GM12878 (cell line): ENCODE measurements around the gene KRT33A. TPM values are rescaled to one million over a fixed set of nuclear protein-coding genes. Genes with fewer than 3 reads are reported as not detected.

Experiments used
- ATAC-seq: fragments of 200-7000 bp; cut with Tn5 transposase; 3 replicates; pipeline ENCODE4 v1.9.1; 2020; ENCODE audit warnings: mild to moderate bottlenecking, moderate library complexity
- BruUV-seq: library from RNA; stranded (reverse); fragments of 400-500 nt; replicated peaks from 2 replicates; lab custom pipeline; 2021; lab: Mats Ljungman, UMichigan
- CTCF ChIA-PET: fragments of 300-600 bp; sonication (Branson Sonifier 250); formaldehyde crosslinking; extraction: SDS; loops from one replicate; lab custom pipeline; 2021; ENCODE audit warnings: inconsistent platforms; lab: Yijun Ruan, JAX
- POLR2A ChIA-PET: fragments of 350-600 bp; formaldehyde crosslinking; extraction: SDS; loops from one replicate; lab custom pipeline; 2021; ENCODE audit warnings: inconsistent platforms; lab: Charles Lee
- RAD21 ChIA-PET: fragments of 300-600 bp; sonication (Branson Sonifier 250); formaldehyde crosslinking; loops from one replicate; lab custom pipeline; 2023; ENCODE audit warnings: antibody characterized with exemption; ENCODE audit not compliant: unreplicated experiment; lab: Charles Lee
- SMC1A ChIA-PET: fragments of 300-600 bp; sonication (Branson Sonifier 250); formaldehyde crosslinking; loops from one replicate; lab custom pipeline; 2023; ENCODE audit not compliant: unreplicated experiment, uncharacterized antibody; lab: Charles Lee
- DNase-seq: peaks from one replicate; pipeline ENCODE4 v3.0.0-alpha.2; 2011; ENCODE audit warnings: low read depth, low spot score
- FAIRE-seq: peaks from 3 replicates; lab custom pipeline; 2011; peaks lifted over from hg19 to GRCh38; lab: Jason Lieb, UNC
- H2AFZ ChIP-seq: 2 replicates; pipeline ENCODE4 v1.6.0; 2011; ENCODE audit warnings: low read depth, low read length, control low read depth; ENCODE audit not compliant: control insufficient read depth
- H3K27ac ChIP-seq: 2 replicates; pipeline ENCODE4 v1.5.1; 2011; ENCODE audit warnings: control low read depth; ENCODE audit not compliant: control insufficient read depth, insufficient read depth
- H3K27me3 ChIP-seq, 2 experiments: replicated peaks in 1 of 2; 2 replicates each; pipeline versions ENCODE4 v1.6.0 to v1.6.1; 2011; ENCODE audit warnings: low read length in 1 of 2; ENCODE audit not compliant: control insufficient read depth in 2 of 2, insufficient read depth in 2 of 2
- H3K36me3 ChIP-seq, 2 experiments: 2 replicates each; pipeline ENCODE4 v1.5.1; 2011; ENCODE audit warnings: low read length in 1 of 2; ENCODE audit not compliant: control insufficient read depth in 2 of 2, insufficient read depth in 2 of 2
- H3K4me1 ChIP-seq: 2 replicates; pipeline ENCODE4 v1.6.1; 2011; ENCODE audit warnings: mild to moderate bottlenecking, low read length, moderate library complexity, mixed read lengths; ENCODE audit not compliant: control insufficient read depth, insufficient read depth
- H3K4me2 ChIP-seq: 2 replicates; pipeline ENCODE4 v1.6.0; 2011; ENCODE audit warnings: control low read depth; ENCODE audit not compliant: control insufficient read depth, insufficient read depth
- H3K4me3 ChIP-seq: fragments of 200-600 bp; sonication (generic); 2 replicates; pipeline ENCODE4 v1.5.1; 2016
- H3K79me2 ChIP-seq: 2 replicates; pipeline ENCODE4 v1.6.0; 2011; ENCODE audit warnings: low read length; ENCODE audit not compliant: control insufficient read depth, insufficient read depth
- H3K9ac ChIP-seq: 2 replicates; pipeline ENCODE4 v1.8.0; 2011; ENCODE audit warnings: low read length, control low read depth, mixed read lengths; ENCODE audit not compliant: control insufficient read depth, insufficient read depth
- H3K9me3 ChIP-seq: replicated peaks from 3 replicates; pipeline ENCODE4 v1.5.1; 2011; ENCODE audit warnings: mild to moderate bottlenecking, low read length; ENCODE audit not compliant: control insufficient read depth, insufficient read depth
- H4K20me1 ChIP-seq: 2 replicates; pipeline ENCODE4 v1.6.0; 2011; ENCODE audit not compliant: control insufficient read depth, insufficient read depth
- CBX5 ChIP-seq: sonication (generic); IDR thresholded peaks from 2 replicates; pipeline ENCODE4 v1.6.1; 2016; ENCODE audit warnings: low read depth, moderate library complexity, mild to moderate bottlenecking, inconsistent platforms
- CHD1 ChIP-seq: IDR thresholded peaks from 2 replicates; pipeline ENCODE4 v1.6.1; 2012; ENCODE audit warnings: low read depth, low read length, improper control_type of control experiment
- CHD2 ChIP-seq: IDR thresholded peaks from 2 replicates; pipeline ENCODE4 v1.6.1; 2011; ENCODE audit warnings: low read depth, low read length, improper control_type of control experiment, borderline replicate concordance
- DPF2 ChIP-seq: fragments of 450-650 bp; IDR thresholded peaks from 2 replicates; pipeline ENCODE4 v1.6.1; 2017; ENCODE audit warnings: mild to moderate bottlenecking
- ETV6 ChIP-seq, 2 experiments: fragments of 450-650 bp in 1 of 2; IDR thresholded peaks in 1 of 2; conservative IDR thresholded peaks in 1 of 2; 2 replicates each; pipeline ENCODE4 v1.6.1; 2014; ENCODE audit warnings: antibody characterized with exemption in 1 of 2, borderline replicate concordance in 1 of 2, low read depth in 1 of 2, mild to moderate bottlenecking in 1 of 2, moderate library complexity in 1 of 2
- JUND ChIP-seq: IDR thresholded peaks from 2 replicates; pipeline ENCODE4 v1.6.1; 2012; ENCODE audit warnings: low read depth, mild to moderate bottlenecking, low read length, improper control_type of control experiment, moderate library complexity
- MXI1 ChIP-seq: fragments of 150-350 bp; IDR thresholded peaks from 2 replicates; pipeline ENCODE4 v1.6.1; 2011; ENCODE audit warnings: low read depth, mild to moderate bottlenecking, inconsistent platforms, low read length, improper control_type of control experiment
- PML ChIP-seq: IDR thresholded peaks from 2 replicates; pipeline ENCODE4 v1.6.1; 2012; ENCODE audit warnings: low read length, inconsistent platforms
- POU2F2 ChIP-seq: IDR thresholded peaks from 3 replicates; pipeline ENCODE4 v1.6.1; 2011; ENCODE audit warnings: low read depth, mild to moderate bottlenecking, low read length, borderline replicate concordance
- RAD21 ChIP-seq: IDR thresholded peaks from 2 replicates; pipeline ENCODE4 v1.6.1; 2011; ENCODE audit warnings: mild to moderate bottlenecking, low read depth, low read length, moderate library complexity; ENCODE audit not compliant: insufficient read depth
- TCF3 ChIP-seq: IDR thresholded peaks from 2 replicates; pipeline ENCODE4 v1.6.1; 2012; ENCODE audit warnings: low read depth, mild to moderate bottlenecking, low read length, borderline replicate concordance; ENCODE audit not compliant: insufficient read depth
- ZSCAN29 ChIP-seq: fragments of 450-650 bp; IDR thresholded peaks from 2 replicates; pipeline ENCODE4 v1.6.1; 2017; ENCODE audit warnings: mild to moderate bottlenecking, moderate library complexity
- WGBS: methylation state at CpG from one replicate; pipeline ENCODE4 v1.1.6; 2016; ENCODE audit warnings: low lambda C conversion rate; ENCODE audit not compliant: insufficient replicate concordance, insufficient coverage; ENCODE audit errors: missing lambda C conversion rate; 5-methylcytosine and 5-hydroxymethylcytosine counted together
- in situ Hi-C: fragments of 300-500 bp; cut with MboI; formaldehyde crosslinking; loops from 9 replicates; pipeline ENCODE4 v1.14.3; 2018; ENCODE audit warnings: mixed read lengths
- intact Hi-C: fragments of 100-400 bp; cut with micrococcal nuclease; formaldehyde crosslinking; loops from one replicate; pipeline ENCODE4 v1.14.2; 2022; ENCODE audit not compliant: unreplicated experiment
- polyA plus RNA-seq, 11 experiments: library from polyadenylated mRNA; depleted of rRNA in 4 of 11; unstranded in 6 of 11; stranded (reverse) in 5 of 11; fragments of >200 nt; fragmentation: Nextera tagmentation in 4 of 11; fragmentation: Illumina TruSeq in 1 of 11; extraction: Ambion mirVana in 4 of 11; extraction: Trizol in 1 of 11; gene quantifications; 1 replicate in 1 of 11; 2 replicates in 10 of 11; pipeline versions ENCODE4 v1.2.1 to v1.2.3, GENCODE V29; 2011 to 2016; ENCODE audit warnings: inconsistent platforms in 2 of 11, missing spikeins in 2 of 11, low read depth in 1 of 11
- total RNA-seq, 4 experiments: library from RNA; depleted of rRNA in 3 of 4; stranded (reverse); fragments of >200 nt in 3 of 4; fragmentation: Illumina TruSeq in 1 of 4; extraction: Trizol in 1 of 4; gene quantifications; 2 replicates each; pipeline versions ENCODE4 v1.2.1 to v1.2.3, GENCODE V29; 2013 to 2021
- TF ChIP-seq, protein P1 (sequence below): fragments of 450-650 bp; formaldehyde crosslinking; IDR thresholded peaks from 2 replicates; pipeline ENCODE4 v1.4.0; 2022; ENCODE audit warnings: mild to moderate bottlenecking, moderate library complexity
- TF ChIP-seq, protein P2 (sequence below): IDR thresholded peaks from 2 replicates; pipeline ENCODE4 v1.6.1; 2011; ENCODE audit warnings: mild to moderate bottlenecking, low read depth, low read length, moderate library complexity; ENCODE audit not compliant: insufficient replicate concordance
- TF ChIP-seq, protein P3 (sequence below): fragments of 450-650 bp; IDR thresholded peaks from 2 replicates; pipeline ENCODE4 v1.6.1; 2017; ENCODE audit warnings: mild to moderate bottlenecking, low read depth, inconsistent platforms; ENCODE audit not compliant: poor library complexity, severe bottlenecking

KRT33A gene
- total and polyA plus RNA-seq, 10 of the 15 experiments (the other 5 are each of a cell fraction or from before 2014, with no cell fraction given) = not detected

DNA sequence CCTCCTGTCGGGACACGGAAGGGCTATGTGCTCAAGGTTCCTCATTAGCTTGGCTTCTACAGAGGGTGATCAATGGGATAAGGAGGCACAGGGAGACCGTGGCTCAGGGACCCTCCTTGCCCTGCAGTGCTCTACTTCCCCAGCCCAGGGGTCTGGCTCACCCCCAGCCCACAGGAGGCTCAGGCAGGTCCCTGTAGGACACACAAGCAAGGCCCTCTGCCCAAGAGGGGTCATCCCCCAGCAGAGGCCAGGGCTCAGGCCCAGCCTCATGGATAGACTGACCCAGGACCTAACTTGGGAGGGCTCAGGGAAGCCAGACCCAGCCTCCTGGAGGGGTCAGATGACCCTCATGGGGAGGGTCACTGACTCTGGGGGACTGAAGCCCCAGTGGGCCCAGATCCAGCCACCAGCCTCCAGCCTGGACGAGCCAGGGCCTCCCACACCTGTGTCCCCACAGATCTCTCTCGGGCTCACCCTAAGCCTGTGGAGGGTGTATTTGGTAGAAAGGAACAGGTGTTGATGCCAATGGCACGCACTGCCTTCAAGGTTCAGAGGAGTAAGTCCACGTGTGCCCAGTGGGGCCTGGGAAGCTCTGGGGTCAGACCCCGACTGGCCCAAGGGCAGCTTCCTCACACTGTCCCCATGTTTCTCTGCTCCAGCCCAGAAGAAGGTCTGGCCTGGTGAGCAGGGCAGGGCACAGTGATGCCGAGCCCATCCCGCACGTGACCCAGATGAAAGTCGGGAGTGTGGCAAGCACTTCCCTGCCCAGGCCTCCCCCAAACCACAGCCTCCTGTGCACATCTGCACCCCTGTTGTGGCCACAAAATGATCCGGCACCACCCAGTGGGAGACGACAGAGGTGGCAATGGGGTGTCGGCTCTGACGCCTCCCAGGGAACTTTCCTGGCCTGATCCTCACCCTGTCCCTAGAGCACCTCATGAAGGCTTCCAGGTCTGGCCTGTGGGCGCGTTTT, 24.2 kb downstream of the KRT33A start (continued):
- TF ChIP-seq, protein P1, sequence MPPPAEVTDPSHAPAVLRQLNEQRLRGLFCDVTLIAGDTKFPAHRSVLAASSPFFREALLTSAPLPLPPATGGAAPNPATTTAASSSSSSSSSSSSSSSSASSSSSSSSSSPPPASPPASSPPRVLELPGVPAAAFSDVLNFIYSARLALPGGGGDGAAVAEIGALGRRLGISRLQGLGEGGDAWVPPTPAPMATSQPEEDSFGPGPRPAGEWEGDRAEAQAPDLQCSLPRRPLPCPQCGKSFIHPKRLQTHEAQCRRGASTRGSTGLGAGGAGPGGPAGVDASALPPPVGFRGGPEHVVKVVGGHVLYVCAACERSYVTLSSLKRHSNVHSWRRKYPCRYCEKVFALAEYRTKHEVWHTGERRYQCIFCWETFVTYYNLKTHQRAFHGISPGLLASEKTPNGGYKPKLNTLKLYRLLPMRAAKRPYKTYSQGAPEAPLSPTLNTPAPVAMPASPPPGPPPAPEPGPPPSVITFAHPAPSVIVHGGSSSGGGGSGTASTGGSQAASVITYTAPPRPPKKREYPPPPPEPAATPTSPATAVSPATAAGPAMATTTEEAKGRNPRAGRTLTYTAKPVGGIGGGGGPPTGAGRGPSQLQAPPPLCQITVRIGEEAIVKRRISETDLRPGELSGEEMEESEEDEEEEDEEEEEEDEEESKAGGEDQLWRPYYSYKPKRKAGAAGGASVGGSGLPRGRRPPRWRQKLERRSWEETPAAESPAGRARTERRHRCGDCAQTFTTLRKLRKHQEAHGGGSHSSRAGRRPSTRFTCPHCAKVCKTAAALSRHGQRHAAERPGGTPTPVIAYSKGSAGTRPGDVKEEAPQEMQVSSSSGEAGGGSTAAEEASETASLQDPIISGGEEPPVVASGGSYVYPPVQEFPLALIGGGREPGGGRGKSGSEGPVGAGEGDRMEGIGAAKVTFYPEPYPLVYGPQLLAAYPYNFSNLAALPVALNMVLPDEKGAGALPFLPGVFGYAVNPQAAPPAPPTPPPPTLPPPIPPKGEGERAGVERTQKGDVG = no peak
- TF ChIP-seq, protein P2, sequence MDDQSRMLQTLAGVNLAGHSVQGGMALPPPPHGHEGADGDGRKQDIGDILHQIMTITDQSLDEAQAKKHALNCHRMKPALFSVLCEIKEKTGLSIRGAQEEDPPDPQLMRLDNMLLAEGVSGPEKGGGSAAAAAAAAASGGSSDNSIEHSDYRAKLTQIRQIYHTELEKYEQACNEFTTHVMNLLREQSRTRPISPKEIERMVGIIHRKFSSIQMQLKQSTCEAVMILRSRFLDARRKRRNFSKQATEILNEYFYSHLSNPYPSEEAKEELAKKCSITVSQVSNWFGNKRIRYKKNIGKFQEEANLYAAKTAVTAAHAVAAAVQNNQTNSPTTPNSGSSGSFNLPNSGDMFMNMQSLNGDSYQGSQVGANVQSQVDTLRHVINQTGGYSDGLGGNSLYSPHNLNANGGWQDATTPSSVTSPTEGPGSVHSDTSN = no peak
- TF ChIP-seq ZSCAN29 (no peak), RAD21 (no peak), MXI1 (no peak)

DNA sequence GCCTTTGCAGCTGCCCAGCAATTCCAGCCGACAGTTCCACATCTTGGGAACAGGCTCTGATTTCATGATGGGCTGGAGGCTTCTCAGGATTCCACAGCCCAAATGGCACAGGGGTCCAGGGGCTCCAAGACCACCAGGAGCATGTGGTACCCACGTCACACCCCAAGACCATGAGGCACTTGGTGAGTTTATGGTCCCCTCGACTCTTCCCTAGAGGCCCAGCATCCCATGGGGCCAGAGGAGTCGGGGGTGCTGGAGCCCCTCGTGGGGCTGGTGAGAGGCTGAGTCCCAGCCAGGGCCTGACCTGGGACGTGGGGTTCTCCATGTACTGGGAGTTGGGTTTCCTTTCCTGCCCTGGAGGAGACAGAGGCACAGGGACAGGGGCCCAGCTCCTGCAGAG, 25.0 kb downstream of the KRT33A start:
- in situ Hi-C loops = no loop called here
- RAD21 ChIA-PET = no interaction called here
- FAIRE-seq = no peak
- TF ChIP-seq, protein P3, sequence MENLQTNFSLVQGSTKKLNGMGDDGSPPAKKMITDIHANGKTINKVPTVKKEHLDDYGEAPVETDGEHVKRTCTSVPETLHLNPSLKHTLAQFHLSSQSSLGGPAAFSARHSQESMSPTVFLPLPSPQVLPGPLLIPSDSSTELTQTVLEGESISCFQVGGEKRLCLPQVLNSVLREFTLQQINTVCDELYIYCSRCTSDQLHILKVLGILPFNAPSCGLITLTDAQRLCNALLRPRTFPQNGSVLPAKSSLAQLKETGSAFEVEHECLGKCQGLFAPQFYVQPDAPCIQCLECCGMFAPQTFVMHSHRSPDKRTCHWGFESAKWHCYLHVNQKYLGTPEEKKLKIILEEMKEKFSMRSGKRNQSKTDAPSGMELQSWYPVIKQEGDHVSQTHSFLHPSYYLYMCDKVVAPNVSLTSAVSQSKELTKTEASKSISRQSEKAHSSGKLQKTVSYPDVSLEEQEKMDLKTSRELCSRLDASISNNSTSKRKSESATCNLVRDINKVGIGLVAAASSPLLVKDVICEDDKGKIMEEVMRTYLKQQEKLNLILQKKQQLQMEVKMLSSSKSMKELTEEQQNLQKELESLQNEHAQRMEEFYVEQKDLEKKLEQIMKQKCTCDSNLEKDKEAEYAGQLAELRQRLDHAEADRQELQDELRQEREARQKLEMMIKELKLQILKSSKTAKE = no peak
- TF ChIP-seq CHD1 (no peak), POU2F2 (no peak), ETV6 (conservative IDR thresholded peaks at IDR 0.05 in 1 of 2, IDR thresholded peaks at IDR 0.05 in 1 of 2; ENCODE audit: borderline replicate concordance in 1 of 2, low read depth in 1 of 2) (no peak), CBX5 (no peak), TCF3 (no peak), JUND (no peak), PML (no peak), CHD2 (no peak), DPF2 (no peak)

More for the DNA sequence above, 25.0 kb downstream of the KRT33A start:
- CTCF ChIA-PET = no interaction called here
- ATAC-seq = no peak
- no peaks in the 10 kb centered on the region for H3K79me2 ChIP-seq
- POLR2A ChIA-PET = no interaction called here
- H2AFZ ChIP-seq = no peak overlapping the region
- no peak overlapping the region for H3K9ac ChIP-seq
- WGBS = 13% methylated on average over 6 of the region's 6 CpGs
- DNase-seq = no peak
- no peaks in the 10 kb centered on the region for H4K20me1 ChIP-seq
- H3K27me3 ChIP-seq = no peaks in the 10 kb centered on the region; a peak in 1 of 4 replicates
- no peaks in the 10 kb centered on the region; the same call in 2 of the 3 replicates for H3K9me3 ChIP-seq
- intact Hi-C loops = loop anchor here (10.0 kb wide), 1 partner anchor 701 kb away; no protein-coding TSS in a partner anchor
- no peaks in the 10 kb centered on the region for H3K36me3 ChIP-seq
- no peaks in the 10 kb centered on the region for H3K4me1 ChIP-seq
- H3K27ac ChIP-seq = no peak overlapping the region
- no TSS peak for BruUV-seq
- H3K4me2 ChIP-seq = no peak overlapping the region
- H3K4me3 ChIP-seq = no peak overlapping the region
- SMC1A ChIA-PET = no interaction called here
